ENCODE measurements around the gene XBP1. TPM values are rescaled to one million over a fixed set of nuclear protein-coding genes. Genes with fewer than 3 reads are reported as not detected.

XBP1 gene
- total and polyA plus RNA-seq, 2 of the 13 experiments (the other 11 are each of a cell fraction or from before 2014, with no cell fraction given): 416 to 427 TPM

- TF ChIP-seq ZSCAN12 (CRISPR knock-in tag; IDR thresholded peaks at IDR 0.05) (no peak), KDM1A (CRISPR knock-in tag; IDR thresholded peaks at IDR 0.05) (0 out of 2 replicates have a peak, but pooled peaks have one; percentile 17), RFXAP (CRISPR knock-in tag; IDR thresholded peaks at IDR 0.05; ENCODE audit: borderline replicate concordance) (peak; percentile 95), POLR2A (IDR thresholded peaks at IDR 0.05; ENCODE audit: insufficient read depth in 1 of 2, low read depth in 2 of 2, low read length in 2 of 2) (peak; percentile 17 to 42; a peak in 2 of 4 replicates), MED8 (CRISPR knock-in tag; IDR thresholded peaks at IDR 0.05; ENCODE audit: insufficient replicate concordance) (peak; percentile 77), ZNF34 (CRISPR knock-in tag; IDR thresholded peaks at IDR 0.05; ENCODE audit: borderline replicate concordance) (no peak), ZMAT5 (CRISPR knock-in tag; IDR thresholded peaks at IDR 0.05; ENCODE audit: borderline replicate concordance, low read depth) (no peak), MAZ (IDR thresholded peaks at IDR 0.05; ENCODE audit: borderline replicate concordance, low read depth, low read length) (no peak), MAZ (CRISPR knock-in tag; IDR thresholded peaks at IDR 0.05; ENCODE audit: low read depth) (peak; percentile 60; the same call in 1 of the 2 replicates), ZEB1 (IDR thresholded peaks at IDR 0.05; ENCODE audit: insufficient replicate concordance, low read depth) (peak; percentile 57), ZNF564 (CRISPR knock-in tag; IDR thresholded peaks at IDR 0.05) (no peak), HNF1A (IDR thresholded peaks at IDR 0.05; ENCODE audit: low read depth) (peak; percentile 78), HNF1A (CRISPR knock-in tag; IDR thresholded peaks at IDR 0.05; ENCODE audit: borderline replicate concordance) (peak; percentile 91), HDAC1 (CRISPR knock-in tag; IDR thresholded peaks at IDR 0.05) (peak; percentile 75), PCBP1 (IDR thresholded peaks at IDR 0.05; ENCODE audit: borderline replicate concordance, low read depth, low read length) (no peak), ZBTB43 (CRISPR knock-in tag; conservative IDR thresholded peaks at IDR 0.05) (peak; percentile 60; the same call in 1 of the 2 replicates), TEF (CRISPR knock-in tag; IDR thresholded peaks at IDR 0.05) (no peak), ZNF597 (CRISPR knock-in tag; IDR thresholded peaks at IDR 0.05) (no peak), ZNF317 (CRISPR knock-in tag; IDR thresholded peaks at IDR 0.05) (peak; percentile 78), TP53 (CRISPR knock-in tag; conservative IDR thresholded peaks at IDR 0.05) (no peak), ETV6 (CRISPR knock-in tag; conservative IDR thresholded peaks at IDR 0.05) (0 out of 2 replicates have a peak, but pooled peaks have one; percentile 42), ZNF883 (CRISPR knock-in tag; IDR thresholded peaks at IDR 0.05; ENCODE audit: not compliant biosample characterization) (no peak), KAT2B (IDR thresholded peaks at IDR 0.05; ENCODE audit: borderline replicate concordance, low read depth, low read length) (no peak)
These were observed 13.6 kb upstream of the XBP1 start (continued) for GRCh38 chr22:28813772-28814518.

Measured in HepG2 (cell line).